ENCODE measurements around the gene FADS2. TPM values are rescaled to one million over a fixed set of nuclear protein-coding genes. Genes with fewer than 3 reads are reported as not detected.

FADS2 gene
- total RNA-seq, 1 experiment from 2014 or later = 246 TPM

GRCh38 chr11:61873588-61874376, 45.7 kb downstream of the FADS2 start:
- Histone ChIP-seq H4K20me1 (ENCODE audit: low read length) (no peaks in the 10 kb centered on the region), H2AFZ (ENCODE audit: low read length) (no peak overlapping the region), H3K36me3 (ENCODE audit: low read depth, low read length) (no peaks in the 10 kb centered on the region), H3K4me1 (ENCODE audit: insufficient read depth, low read length) (peaks cover 3% of the 10 kb centered on the region; the same call in 1 of the 2 replicates), H3K9ac (ENCODE audit: low read length) (no peak overlapping the region), H3F3A (ENCODE audit: low read length, unreplicated experiment) (no peaks in the 10 kb centered on the region), H3K79me2 (ENCODE audit: low read length) (no peaks in the 10 kb centered on the region), H3K9me2 (replicated peaks; ENCODE audit: low read length) (no peaks in the 10 kb centered on the region), H3K9me3 (ENCODE audit: low read length) (no peaks in the 10 kb centered on the region), H3K27me3 (ENCODE audit: low read length) (no peaks in the 10 kb centered on the region), H3K4me3 (ENCODE audit: low read length) (no peak overlapping the region), H3K4me2 (ENCODE audit: low read length) (no peak overlapping the region), H3K27ac (ENCODE audit: low read length) (no peak overlapping the region)
- CTCF ChIA-PET = interaction anchor here (1.1 kb wide), 1 partner anchor 208 kb away, joined by 5 read pairs; no protein-coding TSS in a partner anchor
- TF ChIP-seq EZH2phosphoT487 (IDR thresholded peaks at IDR 0.05; ENCODE audit: borderline replicate concordance, low read length) (no peak), EZH2 (IDR thresholded peaks at IDR 0.05; ENCODE audit: low read length, unreplicated experiment) (no peak), CTCF (conservative IDR thresholded peaks at IDR 0.05; ENCODE audit: low read depth, low read length) (0 out of 2 replicates have a peak, but pooled peaks have one; percentile 20)
- no TSS peak for BruUV-seq (replicated peaks)
- DNase-seq (no peak), ATAC-seq (no peak)
- POLR2A ChIA-PET (ENCODE audit: unreplicated experiment) = no interaction called here
- intact Hi-C loops (cut with micrococcal nuclease) = loop anchor here (10.0 kb wide), 1 partner anchor 331 kb away; the partner anchor contains the start of gene SCGB2A1

GRCh38 chr11:61874377-61874809, 46.3 kb downstream of the FADS2 start:
- POLR2A ChIA-PET (ENCODE audit: unreplicated experiment) = no interaction called here
- H3K4me2 ChIP-seq (ENCODE audit: low read length) = no peak overlapping the region
- no peaks in the 10 kb centered on the region for H3K9me3 ChIP-seq (ENCODE audit: low read length)
- CTCF ChIA-PET = interaction anchor here (1.1 kb wide), 1 partner anchor 207 kb away, joined by 5 read pairs; no protein-coding TSS in a partner anchor
- H3F3A ChIP-seq (ENCODE audit: low read length, unreplicated experiment) = no peaks in the 10 kb centered on the region
- H3K4me1 ChIP-seq (ENCODE audit: insufficient read depth, low read length) = peaks cover 3% of the 10 kb centered on the region; the same call in 1 of the 2 replicates
- H3K27me3 ChIP-seq (ENCODE audit: low read length) = no peaks in the 10 kb centered on the region
- intact Hi-C loops (cut with micrococcal nuclease) = loop anchor here (10.0 kb wide), 1 partner anchor 330 kb away; the partner anchor contains the start of gene SCGB2A1
- BruUV-seq (replicated peaks) = no TSS peak
- H3K9me2 ChIP-seq (replicated peaks; ENCODE audit: low read length) = no peaks in the 10 kb centered on the region
- DNase-seq (peak; percentile 29), ATAC-seq (no peak)
- no peak overlapping the region for H2AFZ ChIP-seq (ENCODE audit: low read length)
- H3K36me3 ChIP-seq (ENCODE audit: low read depth, low read length) = no peaks in the 10 kb centered on the region
- TF ChIP-seq CTCF (conservative IDR thresholded peaks at IDR 0.05; ENCODE audit: low read depth, low read length) (no peak; the same call in 1 of the 2 replicates), EZH2phosphoT487 (IDR thresholded peaks at IDR 0.05; ENCODE audit: borderline replicate concordance, low read length) (no peak), EZH2 (IDR thresholded peaks at IDR 0.05; ENCODE audit: low read length, unreplicated experiment) (no peak)
- H3K27ac ChIP-seq (ENCODE audit: low read length) = no peak overlapping the region
- H4K20me1 ChIP-seq (ENCODE audit: low read length) = no peaks in the 10 kb centered on the region
- no peak overlapping the region for H3K4me3 ChIP-seq (ENCODE audit: low read length)
- H3K9ac ChIP-seq (ENCODE audit: low read length) = no peak overlapping the region
- no peaks in the 10 kb centered on the region for H3K79me2 ChIP-seq (ENCODE audit: low read length)
